ENCODE measurements around the gene KLHL29. TPM values are rescaled to one million over a fixed set of nuclear protein-coding genes. Genes with fewer than 3 reads are reported as not detected.

Gene KLHL29
- total RNA-seq, 1 donor from 2014 or later = 3.0 TPM

DNA sequence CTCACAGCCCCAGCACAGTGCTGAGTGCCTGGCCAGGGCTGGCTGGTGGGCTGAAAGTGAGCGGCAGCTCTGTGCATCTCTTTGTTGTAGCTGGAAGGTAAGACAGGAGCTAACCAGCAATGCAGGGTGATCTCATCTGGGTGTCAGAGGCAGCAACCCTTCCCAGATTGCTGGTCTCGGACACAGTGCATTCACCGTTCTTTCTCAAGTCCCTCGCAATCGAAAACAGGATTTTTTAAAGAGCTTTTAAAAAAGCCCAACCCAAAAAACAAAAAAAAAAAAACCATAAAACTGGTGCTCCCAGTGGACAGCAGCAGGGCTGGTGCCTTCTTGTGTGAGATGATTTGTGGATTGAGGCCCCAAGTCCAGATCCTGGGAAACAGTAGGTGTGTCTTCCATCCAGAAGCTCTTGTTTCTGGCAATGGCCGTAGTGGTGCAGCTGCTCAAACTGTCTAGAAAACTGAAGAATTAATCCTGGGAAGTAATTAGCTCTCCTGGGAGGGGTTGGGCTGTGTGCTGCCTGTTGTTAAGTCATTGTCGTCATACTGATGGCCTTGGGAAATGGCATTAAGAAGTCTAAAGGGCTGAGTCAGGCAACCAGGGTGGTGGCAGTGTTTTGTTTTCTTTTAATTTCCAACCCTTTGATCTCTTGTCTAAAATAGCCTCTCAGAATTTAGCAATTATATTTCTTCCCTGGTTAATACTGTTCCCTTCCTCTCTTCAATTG lies 156.7 kb downstream of the KLHL29 start:
- Mint-ChIP-seq H3K27me3 (ENCODE audit: low read depth) (peaks cover 2% of the 10 kb centered on the region), H3K4me3 (ENCODE audit: low read depth) (no peak overlapping the region), H3K9me3 (no peaks in the 10 kb centered on the region), H3K27ac (no peak overlapping the region), H3K4me1 (ENCODE audit: low read depth) (peaks cover 3% of the 10 kb centered on the region), H3K36me3 (ENCODE audit: low read depth) (no peaks in the 10 kb centered on the region)
- intact Hi-C loops (cut with micrococcal nuclease) = no loop called here
- no peak for DNase-seq (ENCODE audit: low spot score)

DNA sequence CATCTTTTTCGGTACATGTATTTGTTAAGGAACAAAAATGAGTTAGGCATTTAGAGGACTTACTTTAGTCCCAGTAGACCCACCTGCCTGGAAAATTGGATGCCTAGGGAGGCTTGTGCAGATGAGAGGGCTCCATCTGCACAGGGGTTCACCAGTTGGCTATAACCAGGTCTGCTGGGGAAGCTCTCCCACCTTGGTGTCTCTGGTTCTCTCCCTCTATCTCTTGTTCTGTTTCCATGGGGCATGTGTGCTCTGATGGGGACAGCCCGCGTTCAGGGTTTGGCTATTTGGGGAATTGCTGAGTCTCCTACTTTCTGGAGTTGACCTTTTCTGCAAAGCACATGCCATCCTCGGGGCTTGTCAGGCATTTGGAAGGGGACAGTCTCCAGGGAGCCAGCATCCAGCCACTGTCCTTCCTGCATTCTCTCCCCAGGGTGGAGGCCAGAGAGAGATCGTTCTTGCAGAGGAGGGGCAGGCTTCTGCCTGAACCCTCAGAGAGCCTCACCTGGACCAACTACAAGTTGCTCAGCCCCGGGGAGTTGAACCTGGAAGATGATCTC lies 157.3 kb downstream of the KLHL29 start:
- Mint-ChIP-seq H3K27me3 (ENCODE audit: low read depth) (peaks cover 2% of the 10 kb centered on the region), H3K9me3 (no peaks in the 10 kb centered on the region), H3K4me1 (ENCODE audit: low read depth) (peaks cover 3% of the 10 kb centered on the region), H3K27ac (no peak overlapping the region), H3K36me3 (ENCODE audit: low read depth) (no peaks in the 10 kb centered on the region), H3K4me3 (ENCODE audit: low read depth) (no peak overlapping the region)
- intact Hi-C loops (cut with micrococcal nuclease) = no loop called here
- no peak for DNase-seq (ENCODE audit: low spot score)

DNA sequence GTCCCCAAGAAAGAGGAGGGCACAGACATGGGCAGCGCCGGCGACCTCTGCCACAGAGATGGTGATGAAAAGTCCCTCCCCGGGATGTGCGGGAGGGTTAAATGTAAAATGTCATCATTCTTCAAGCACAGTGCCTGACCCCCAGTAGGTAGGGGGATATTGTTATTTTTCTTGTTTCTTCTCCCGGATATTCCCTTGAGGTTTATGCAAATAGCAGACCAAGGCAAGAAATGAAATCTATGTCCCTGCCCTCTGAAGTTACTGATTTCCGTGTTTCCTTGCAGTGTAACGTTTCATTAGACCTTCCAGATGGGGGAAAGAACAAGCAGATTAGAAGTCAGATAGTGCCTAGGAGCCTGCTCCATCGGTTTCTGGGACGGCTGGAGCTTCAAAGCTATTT lies 158.3 kb downstream of the KLHL29 start:
- Mint-ChIP-seq H3K36me3 (ENCODE audit: low read depth) (no peaks in the 10 kb centered on the region), H3K9me3 (no peaks in the 10 kb centered on the region), H3K27ac (no peak overlapping the region), H3K4me3 (ENCODE audit: low read depth) (no peak overlapping the region), H3K4me1 (ENCODE audit: low read depth) (peaks cover 5% of the 10 kb centered on the region), H3K27me3 (ENCODE audit: low read depth) (peaks cover 2% of the 10 kb centered on the region)
- intact Hi-C loops (cut with micrococcal nuclease) = no loop called here
- DNase-seq (ENCODE audit: low spot score) = no peak

DNA sequence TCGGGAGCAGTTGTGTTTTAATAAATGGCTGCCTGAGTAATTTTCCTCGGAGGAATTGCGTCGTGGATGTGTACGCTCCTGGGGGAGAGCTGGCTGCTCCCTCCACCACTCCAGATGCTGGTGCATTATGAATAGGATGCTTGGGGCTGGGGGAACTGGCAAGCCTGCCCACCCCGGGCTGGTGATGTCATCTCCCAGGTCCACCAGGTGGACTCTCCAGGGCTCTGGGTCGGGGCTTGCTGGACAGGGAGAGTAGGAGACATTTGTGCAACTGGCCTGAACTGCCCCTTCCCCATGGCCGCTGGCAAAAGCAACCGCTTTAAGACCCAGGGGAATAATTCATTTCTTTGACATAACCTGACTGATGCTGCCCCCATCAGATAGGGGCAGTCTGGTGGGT lies 158.7 kb downstream of the KLHL29 start:
- Mint-ChIP-seq H3K36me3 (ENCODE audit: low read depth) (no peaks in the 10 kb centered on the region), H3K9me3 (no peaks in the 10 kb centered on the region), H3K27me3 (ENCODE audit: low read depth) (peaks cover 2% of the 10 kb centered on the region), H3K4me1 (ENCODE audit: low read depth) (peaks cover 4% of the 10 kb centered on the region), H3K27ac (no peak overlapping the region), H3K4me3 (ENCODE audit: low read depth) (no peak overlapping the region)
- DNase-seq (ENCODE audit: low spot score) = no peak
- intact Hi-C loops (cut with micrococcal nuclease) = no loop called here

DNA sequence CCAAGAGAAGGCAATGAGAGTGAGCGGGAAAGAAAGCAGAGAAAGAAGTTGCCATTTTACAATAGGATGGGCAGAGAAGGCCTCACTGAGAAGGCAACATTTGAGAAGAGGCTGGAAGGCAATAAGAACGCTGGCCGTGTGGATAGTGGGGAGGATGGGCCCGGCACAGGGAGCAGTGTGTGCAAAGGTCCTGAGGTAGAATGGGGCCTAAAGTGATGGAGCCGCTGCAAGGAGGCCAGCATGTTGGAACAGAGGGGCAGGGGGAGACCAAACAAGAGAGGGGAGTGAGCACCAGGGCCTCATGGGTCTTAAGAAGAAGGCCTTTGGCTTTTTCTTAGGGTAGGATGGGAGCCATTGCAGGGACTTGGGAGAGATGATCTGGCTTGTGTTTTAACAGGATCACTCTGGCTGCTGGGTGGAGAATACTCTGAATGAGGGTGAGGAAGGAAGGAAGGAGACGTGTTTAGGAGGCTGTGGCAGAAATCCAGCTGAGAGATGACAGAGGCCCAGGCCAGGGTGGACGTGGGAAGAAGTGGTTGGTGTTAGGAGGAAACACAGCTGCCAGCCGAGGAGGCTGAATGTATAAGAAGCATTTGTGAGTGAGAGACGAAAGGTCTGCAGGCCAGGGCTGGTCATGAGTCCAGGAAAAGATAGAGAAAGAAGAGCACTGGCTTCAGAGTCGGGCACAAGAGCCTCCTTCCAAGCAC lies 159.8 kb downstream of the KLHL29 start:
- Mint-ChIP-seq H3K4me3 (ENCODE audit: low read depth) (no peak overlapping the region), H3K27ac (no peak overlapping the region), H3K4me1 (ENCODE audit: low read depth) (peaks cover 4% of the 10 kb centered on the region), H3K9me3 (no peaks in the 10 kb centered on the region), H3K36me3 (ENCODE audit: low read depth) (no peaks in the 10 kb centered on the region), H3K27me3 (ENCODE audit: low read depth) (peaks cover 2% of the 10 kb centered on the region)
- intact Hi-C loops (cut with micrococcal nuclease) = no loop called here
- DNase-seq (ENCODE audit: low spot score) = no peak

DNA sequence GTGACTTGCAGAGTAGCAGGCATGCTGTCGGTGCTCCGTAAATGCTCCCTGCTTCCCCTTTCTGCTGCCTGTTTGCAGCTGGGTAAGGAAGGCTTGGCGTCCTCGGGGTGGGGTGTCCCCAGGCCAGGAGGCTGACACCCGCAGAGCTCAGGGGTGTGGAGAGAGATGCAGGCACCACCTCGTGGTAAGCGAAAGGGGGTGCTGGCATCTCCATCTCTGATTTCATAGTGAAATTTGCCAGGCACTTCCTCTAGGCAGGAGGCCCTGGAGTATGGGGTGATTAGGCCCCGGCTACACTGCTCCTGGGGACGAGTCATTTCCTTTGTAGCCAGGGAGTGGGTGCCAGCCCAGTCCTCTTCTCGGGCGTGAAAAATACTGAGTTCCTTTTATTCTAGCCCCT lies 160.4 kb downstream of the KLHL29 start:
- DNase-seq (ENCODE audit: low spot score) = no peak
- no peaks in the 10 kb centered on the region for H3K9me3 Mint-ChIP-seq
- H3K4me3 Mint-ChIP-seq (ENCODE audit: low read depth) = no peak overlapping the region
- peaks cover under 1% of the 10 kb centered on the region for H3K27me3 Mint-ChIP-seq (ENCODE audit: low read depth)
- intact Hi-C loops (cut with micrococcal nuclease) = no loop called here
- no peak overlapping the region for H3K27ac Mint-ChIP-seq
- H3K36me3 Mint-ChIP-seq (ENCODE audit: low read depth) = no peaks in the 10 kb centered on the region
- peaks cover 6% of the 10 kb centered on the region for H3K4me1 Mint-ChIP-seq (ENCODE audit: low read depth)

DNA sequence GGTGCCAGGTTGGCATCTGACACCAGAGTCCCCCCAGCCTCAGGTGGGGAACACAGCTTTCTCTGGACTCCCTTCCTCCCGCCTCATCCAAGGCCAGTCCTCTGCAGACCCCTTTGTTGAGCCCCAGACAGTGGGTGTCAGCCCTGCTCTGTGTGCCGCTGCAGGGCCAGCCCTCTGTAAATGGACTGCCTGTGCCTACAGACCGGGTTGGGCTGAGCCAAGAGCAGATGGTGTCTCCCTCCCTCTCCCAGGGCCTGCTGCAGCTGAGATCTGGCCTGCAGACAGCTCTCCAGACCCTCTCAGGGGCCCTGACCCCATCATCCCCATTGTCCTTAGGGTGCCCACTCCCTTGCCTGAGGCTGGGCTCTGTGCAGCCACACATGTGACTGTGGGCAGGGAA lies 160.8 kb downstream of the KLHL29 start:
- Mint-ChIP-seq H3K4me3 (ENCODE audit: low read depth) (no peak overlapping the region), H3K36me3 (ENCODE audit: low read depth) (no peaks in the 10 kb centered on the region), H3K4me1 (ENCODE audit: low read depth) (peaks cover 6% of the 10 kb centered on the region), H3K9me3 (no peaks in the 10 kb centered on the region), H3K27me3 (ENCODE audit: low read depth) (no peaks in the 10 kb centered on the region), H3K27ac (no peak overlapping the region)
- intact Hi-C loops (cut with micrococcal nuclease) = no loop called here
- no peak for DNase-seq (ENCODE audit: low spot score)

DNA sequence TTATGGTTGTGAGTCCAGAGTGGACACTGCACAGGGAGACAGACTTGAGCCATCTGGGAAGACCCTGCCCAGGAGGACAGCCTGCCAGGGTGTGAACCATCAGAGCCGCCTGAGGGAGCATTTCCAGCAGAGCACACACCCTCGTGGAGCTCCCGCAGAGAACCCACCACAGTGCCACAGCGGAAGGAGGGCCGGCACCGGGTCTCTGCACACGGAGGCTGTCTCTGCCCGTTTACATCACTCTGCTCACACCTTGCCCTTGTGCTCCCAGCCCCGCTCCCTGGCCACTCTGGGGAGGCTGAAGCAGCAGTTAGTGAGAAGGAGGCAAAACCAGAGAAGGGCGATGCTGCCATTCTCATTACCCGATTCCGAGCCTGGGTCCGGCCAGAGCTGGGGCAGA lies 161.9 kb downstream of the KLHL29 start:
- no peak overlapping the region for H3K4me3 Mint-ChIP-seq (ENCODE audit: low read depth)
- H3K4me1 Mint-ChIP-seq (ENCODE audit: low read depth) = peaks cover 7% of the 10 kb centered on the region
- no peaks in the 10 kb centered on the region for H3K27me3 Mint-ChIP-seq (ENCODE audit: low read depth)
- no peak overlapping the region for H3K27ac Mint-ChIP-seq
- no peaks in the 10 kb centered on the region for H3K9me3 Mint-ChIP-seq
- DNase-seq (ENCODE audit: low spot score) = no peak
- intact Hi-C loops (cut with micrococcal nuclease) = no loop called here
- no peaks in the 10 kb centered on the region for H3K36me3 Mint-ChIP-seq (ENCODE audit: low read depth)

DNA sequence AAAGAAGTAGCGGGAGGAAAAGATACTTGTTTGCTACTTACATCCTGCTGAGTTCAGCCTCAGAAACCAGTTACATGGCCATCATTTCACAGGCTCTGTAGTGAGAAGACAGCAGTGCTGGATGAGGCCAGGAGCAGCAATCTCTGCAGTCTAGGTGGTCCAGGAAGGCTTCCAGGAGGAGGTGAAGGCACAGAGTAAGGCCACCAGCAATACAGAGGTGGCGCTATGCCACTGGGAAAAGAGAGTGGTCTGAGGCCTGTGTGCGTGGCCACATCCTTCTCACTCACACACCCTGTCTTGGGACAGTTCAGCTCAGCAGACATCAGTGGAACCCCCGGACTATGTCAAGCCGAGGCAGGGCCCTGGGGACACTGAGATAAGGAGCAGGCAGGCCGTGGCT lies 162.7 kb downstream of the KLHL29 start:
- H3K27me3 Mint-ChIP-seq (ENCODE audit: low read depth) = no peaks in the 10 kb centered on the region
- intact Hi-C loops (cut with micrococcal nuclease) = no loop called here
- H3K4me3 Mint-ChIP-seq (ENCODE audit: low read depth) = no peak overlapping the region
- no peaks in the 10 kb centered on the region for H3K9me3 Mint-ChIP-seq
- no peak overlapping the region for H3K27ac Mint-ChIP-seq
- H3K36me3 Mint-ChIP-seq (ENCODE audit: low read depth) = no peaks in the 10 kb centered on the region
- peaks cover 10% of the 10 kb centered on the region for H3K4me1 Mint-ChIP-seq (ENCODE audit: low read depth)
- DNase-seq (ENCODE audit: low spot score) = no peak

DNA sequence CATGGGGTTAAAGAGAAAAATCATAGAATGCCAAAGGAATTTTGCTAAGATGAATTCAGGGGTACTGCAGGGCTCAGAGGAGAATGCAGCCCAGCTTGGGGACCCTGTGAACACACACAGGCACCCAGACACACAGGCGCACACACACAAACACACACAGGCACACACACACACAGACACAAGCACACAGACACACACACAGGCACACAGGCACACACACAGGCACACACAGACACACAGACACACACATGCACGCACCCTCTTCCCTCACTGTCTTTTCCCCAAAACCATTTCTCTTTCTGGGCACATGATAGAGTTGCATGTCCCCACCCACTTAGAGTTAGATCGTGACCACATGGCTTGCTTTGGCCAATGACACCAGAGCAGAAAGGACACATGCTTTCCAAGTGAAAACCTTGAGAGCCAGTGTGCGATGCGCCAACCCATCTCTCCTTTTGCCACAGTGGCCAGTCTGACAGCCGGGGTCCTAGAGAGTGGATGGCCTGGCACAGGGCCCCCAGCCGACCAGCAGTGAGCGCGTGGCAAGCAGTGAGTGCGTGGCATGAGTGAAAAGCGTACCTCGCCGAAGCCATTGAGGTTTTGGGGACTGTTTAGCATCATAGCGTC lies 163.3 kb downstream of the KLHL29 start:
- no peak overlapping the region for H3K27ac Mint-ChIP-seq
- H3K27me3 Mint-ChIP-seq (ENCODE audit: low read depth) = no peaks in the 10 kb centered on the region
- intact Hi-C loops (cut with micrococcal nuclease) = no loop called here
- DNase-seq (ENCODE audit: low spot score) = no peak
- H3K9me3 Mint-ChIP-seq = no peaks in the 10 kb centered on the region
- no peaks in the 10 kb centered on the region for H3K36me3 Mint-ChIP-seq (ENCODE audit: low read depth)
- H3K4me1 Mint-ChIP-seq (ENCODE audit: low read depth) = peaks cover 10% of the 10 kb centered on the region
- H3K4me3 Mint-ChIP-seq (ENCODE audit: low read depth) = no peak overlapping the region

DNA sequence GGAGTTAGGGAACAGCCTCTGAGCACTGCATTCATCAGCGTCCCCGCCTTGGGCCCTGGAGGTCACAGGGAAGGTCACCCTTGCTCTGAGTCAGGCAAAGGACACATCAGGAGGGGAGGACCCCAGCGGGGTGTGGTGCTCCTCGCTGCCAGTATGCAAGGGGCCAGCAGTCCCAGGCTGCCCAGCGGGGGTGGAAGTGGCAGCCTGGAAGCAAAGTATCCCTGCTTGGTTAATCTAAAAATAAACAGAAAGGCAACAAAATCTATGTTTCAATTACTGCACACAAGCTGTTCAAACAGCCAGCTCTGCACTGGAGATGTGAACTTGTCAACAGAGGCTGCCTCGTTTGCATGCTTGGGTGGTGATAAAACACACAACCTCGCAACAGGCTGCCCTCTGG lies 164.1 kb downstream of the KLHL29 start:
- H3K27ac Mint-ChIP-seq = no peak overlapping the region
- H3K36me3 Mint-ChIP-seq (ENCODE audit: low read depth) = no peaks in the 10 kb centered on the region
- intact Hi-C loops (cut with micrococcal nuclease) = no loop called here
- H3K27me3 Mint-ChIP-seq (ENCODE audit: low read depth) = no peaks in the 10 kb centered on the region
- DNase-seq (ENCODE audit: low spot score) = no peak
- no peak overlapping the region for H3K4me3 Mint-ChIP-seq (ENCODE audit: low read depth)
- H3K4me1 Mint-ChIP-seq (ENCODE audit: low read depth) = peaks cover 10% of the 10 kb centered on the region
- no peaks in the 10 kb centered on the region for H3K9me3 Mint-ChIP-seq

DNA sequence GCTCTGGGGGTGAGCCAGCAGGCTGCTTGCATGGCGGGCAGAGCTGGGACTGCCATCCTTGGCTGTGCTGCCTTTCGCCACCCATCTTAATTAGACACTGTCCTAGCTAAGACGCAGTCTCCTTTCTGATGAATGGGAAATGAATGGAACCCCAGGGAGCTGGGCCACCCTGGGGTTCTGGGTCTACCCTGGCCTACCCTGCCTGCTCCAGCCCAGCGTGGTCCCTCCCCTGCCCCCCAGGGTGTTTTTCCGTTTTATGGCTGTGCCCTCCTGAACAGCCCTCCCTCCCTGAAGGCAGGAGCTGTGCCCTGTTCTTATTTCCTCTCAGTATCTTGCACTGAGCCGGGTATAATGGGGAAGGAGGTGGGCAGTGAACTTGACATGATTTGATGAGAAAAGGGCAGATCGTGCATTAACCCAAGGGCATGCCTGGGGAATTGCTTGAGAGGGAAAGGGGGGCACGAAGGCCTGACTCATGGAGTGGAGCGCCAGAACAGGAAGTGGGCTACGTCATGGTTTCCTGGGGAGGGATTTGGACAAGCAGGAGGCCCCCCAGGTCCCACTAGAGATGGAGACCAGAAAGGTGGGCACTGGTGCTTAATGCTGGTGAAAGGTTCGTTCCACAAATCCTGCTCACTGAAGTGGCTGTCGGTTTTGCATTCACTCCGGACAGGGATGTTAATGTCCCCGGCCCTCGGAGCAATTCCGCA lies 165.0 kb downstream of the KLHL29 start:
- DNase-seq (ENCODE audit: low spot score) = no peak
- H3K4me1 Mint-ChIP-seq (ENCODE audit: low read depth) = peaks cover 10% of the 10 kb centered on the region
- intact Hi-C loops (cut with micrococcal nuclease) = no loop called here
- no peaks in the 10 kb centered on the region for H3K9me3 Mint-ChIP-seq
- no peak overlapping the region for H3K4me3 Mint-ChIP-seq (ENCODE audit: low read depth)
- no peaks in the 10 kb centered on the region for H3K27me3 Mint-ChIP-seq (ENCODE audit: low read depth)
- no peaks in the 10 kb centered on the region for H3K36me3 Mint-ChIP-seq (ENCODE audit: low read depth)
- H3K27ac Mint-ChIP-seq = no peak overlapping the region
